GM19043 (cell line): ENCODE results near the gene PYHIN1.
A peak's percentile ranks its signal among the peaks of the same experiment; 100 is the strongest.
"Not testable (repeated sequence)": the region's sequence is repeated elsewhere in the genome, so short reads cannot be mapped to it uniquely, and the experiment has no call there.

Source experiments
- ATAC-seq: cut with Tn5 transposase; IDR thresholded peaks from one replicate; pipeline ENCODE4 v1.9.1; 2021; ENCODE audit warnings: low read depth; ENCODE audit not compliant: unreplicated experiment

Gene PYHIN1

DNA sequence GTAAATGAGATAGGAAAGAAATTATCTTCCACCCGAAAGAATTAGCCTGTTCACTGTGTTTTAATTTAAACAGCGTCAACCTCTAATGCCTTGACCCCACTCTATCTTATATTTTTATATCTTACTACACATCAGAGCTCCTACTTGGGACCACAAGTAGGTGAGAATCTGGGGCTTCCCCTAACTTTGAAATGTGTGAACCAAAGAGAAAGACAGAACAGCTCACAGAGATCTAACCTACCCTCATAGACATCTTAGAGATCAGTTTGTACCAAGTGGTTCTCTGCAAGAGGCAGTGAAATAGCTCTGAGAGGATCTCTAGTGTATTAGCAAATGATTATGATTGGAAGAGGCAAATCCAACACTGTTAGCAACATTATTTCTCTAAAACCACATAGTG is 47.4 kb downstream of the PYHIN1 start:
- no peak for ATAC-seq

DNA sequence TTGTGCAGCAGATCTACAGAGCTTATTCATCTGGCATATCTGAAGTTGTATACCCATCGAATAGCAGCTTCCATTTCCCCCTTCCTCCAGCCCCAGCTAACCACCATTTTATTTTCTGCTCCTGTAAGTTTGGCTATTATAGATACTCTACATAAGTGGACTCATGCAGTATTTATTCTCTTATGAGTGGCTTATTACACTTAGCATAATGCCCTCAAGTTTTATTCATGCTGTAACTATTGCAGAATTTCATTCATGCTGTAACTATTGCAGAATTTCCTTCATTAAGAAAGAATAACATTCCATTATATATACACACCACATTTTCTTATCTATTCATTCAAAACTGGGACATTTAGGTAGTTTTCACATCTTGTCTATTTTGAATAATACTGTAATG is 47.9 kb downstream of the PYHIN1 start:
- no peak for ATAC-seq

DNA sequence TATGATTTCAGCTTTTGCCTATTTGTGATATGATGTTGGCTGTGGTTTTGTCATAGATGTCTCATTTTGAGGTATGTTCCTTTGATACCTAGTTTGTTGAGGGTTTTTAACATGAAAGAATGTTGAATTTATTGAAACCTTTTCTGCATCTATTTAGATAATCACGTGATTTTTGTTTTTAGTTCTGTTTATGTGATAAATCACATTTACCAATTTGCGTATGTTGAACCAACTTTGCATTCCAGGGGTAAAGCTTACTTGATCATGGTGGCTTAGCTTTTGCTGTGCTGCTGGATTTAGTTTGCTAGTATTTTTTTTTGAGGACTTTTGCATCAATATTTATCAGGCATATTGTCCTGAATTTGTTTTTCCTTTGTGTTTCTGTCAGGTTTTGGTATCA is 51.9 kb downstream of the PYHIN1 start:
- ATAC-seq = no peak

DNA sequence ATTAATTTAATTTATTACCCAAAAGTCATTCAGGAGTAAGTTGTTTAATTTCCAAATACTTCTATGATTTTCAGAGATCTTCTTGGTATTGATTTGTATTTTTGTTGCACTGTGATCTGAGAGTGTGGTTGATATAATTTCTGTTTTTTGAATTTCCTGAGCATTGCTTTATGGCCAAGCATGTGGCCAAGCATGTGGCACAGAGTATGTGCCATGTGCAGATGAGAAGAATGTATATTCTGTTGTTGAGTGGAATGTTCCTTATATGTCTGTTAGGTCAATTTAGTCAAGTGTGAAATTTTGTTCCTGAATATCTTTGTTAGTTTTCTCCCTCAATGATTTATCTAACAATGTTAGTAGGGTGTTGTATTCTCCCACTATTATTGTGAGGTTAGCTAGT is 53.0 kb downstream of the PYHIN1 start:
- no peak for ATAC-seq

GRCh38 chr1:158989424-158989823 is 58.1 kb downstream of the PYHIN1 start:
- ATAC-seq = no peak

DNA sequence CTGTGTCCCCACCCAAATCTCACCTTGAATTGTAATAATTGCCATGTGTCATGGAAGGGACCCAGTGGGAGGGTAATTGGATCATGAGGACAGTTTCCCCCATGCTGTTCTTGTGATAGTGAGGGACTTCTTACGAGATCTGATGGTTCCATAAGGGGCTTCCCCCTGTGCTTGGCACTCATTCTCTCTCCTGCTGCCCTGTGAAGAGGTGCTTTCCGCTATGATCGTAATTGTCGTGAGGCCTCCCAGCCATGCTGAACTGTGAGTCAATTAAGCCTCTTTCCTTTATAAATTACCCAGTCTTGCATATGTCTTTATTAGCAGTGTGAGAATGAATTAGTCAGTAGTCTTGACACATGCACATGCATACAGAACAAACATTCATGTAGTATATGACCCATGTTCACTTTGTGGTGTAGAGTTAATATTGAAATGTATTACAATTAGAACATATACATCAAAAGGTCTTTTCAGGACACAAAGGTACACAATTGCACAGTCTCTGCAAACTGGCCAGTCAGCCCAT is 61.5 kb downstream of the PYHIN1 start:
- no peak for ATAC-seq

DNA sequence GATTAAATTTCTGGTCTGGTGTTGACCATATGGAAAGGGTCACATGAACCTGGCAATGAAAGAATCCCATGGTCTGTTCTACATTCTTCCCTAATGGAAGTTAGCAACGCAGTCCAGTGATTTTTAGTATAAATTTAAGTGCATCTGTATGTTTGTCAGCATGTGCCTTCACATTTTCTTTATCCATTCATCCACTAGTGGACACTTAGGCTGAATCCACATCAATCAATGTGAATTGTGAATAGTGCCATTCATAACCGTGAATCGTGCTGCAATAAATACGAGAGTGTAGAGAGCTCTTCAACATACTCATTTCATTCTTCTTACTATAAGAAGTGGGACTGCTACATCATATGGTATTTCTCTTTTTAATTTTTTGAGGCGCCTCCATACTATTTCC is 65.6 kb downstream of the PYHIN1 start:
- ATAC-seq = no peak

DNA sequence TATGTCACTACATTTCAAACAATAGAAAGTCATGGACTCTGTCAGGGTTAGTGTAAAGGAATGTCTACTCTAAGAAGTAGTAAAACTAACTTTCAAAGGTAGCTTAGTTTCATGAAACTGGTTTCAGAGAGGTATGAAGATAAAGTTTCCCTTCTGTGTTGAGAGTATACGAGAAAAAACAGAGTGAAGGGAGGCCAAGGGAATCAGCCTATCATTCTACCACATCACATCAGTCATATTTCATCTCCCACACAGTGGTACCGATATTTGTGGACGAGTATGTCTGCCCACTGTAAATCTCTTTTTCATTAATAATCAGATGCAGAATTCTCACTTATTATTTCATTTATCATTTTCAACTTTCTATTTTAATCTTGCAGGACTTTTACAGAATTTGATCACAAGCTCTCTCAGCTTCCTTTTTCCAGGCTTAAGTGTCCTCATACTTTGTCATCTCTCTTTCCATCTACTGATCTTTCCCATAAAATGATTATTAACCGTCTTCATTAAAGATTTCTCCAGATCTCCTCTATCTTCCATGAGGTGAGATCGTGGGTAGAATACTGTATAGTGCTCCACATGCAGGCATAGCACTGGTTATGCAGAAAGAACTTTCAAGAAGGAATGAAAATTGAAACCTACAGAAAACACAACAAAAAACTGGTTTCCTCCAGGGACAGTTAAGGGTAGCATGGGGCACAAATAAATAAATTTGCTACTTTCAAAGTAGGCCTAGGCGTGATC is 66.9 kb downstream of the PYHIN1 start:
- ATAC-seq = peak; percentile 28

GRCh38 chr1:158998781-158999161 is 67.4 kb downstream of the PYHIN1 start:
- ATAC-seq = peak; percentile 52

GRCh38 chr1:158999316-159000069 is 68.1 kb downstream of the PYHIN1 start:
- ATAC-seq = no peak

- ATAC-seq = no peak
These were observed 68.7 kb downstream of the PYHIN1 start for GRCh38 chr1:159000070-159000409.

GRCh38 chr1:159000625-159001024 is 69.3 kb downstream of the PYHIN1 start:
- ATAC-seq = no peak

DNA sequence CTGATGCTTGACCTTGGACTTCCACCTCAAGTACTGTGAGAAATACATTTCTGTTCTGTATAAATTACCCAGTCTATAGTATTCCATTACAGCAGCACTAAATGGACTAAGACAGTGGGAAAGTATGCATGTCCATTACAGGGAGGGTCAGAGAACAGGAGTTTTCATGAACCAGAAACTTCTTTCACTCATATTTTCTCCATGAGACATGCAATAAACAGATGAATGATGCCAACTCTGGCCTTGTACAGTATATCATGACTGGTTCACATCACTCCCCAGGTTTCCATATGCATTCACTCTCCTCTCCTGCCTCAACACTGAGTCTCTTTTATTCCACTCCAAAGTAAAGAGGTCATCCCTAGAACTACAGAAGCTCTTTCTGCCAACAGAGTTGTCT is 73.8 kb downstream of the PYHIN1 start:
- ATAC-seq = no peak

DNA sequence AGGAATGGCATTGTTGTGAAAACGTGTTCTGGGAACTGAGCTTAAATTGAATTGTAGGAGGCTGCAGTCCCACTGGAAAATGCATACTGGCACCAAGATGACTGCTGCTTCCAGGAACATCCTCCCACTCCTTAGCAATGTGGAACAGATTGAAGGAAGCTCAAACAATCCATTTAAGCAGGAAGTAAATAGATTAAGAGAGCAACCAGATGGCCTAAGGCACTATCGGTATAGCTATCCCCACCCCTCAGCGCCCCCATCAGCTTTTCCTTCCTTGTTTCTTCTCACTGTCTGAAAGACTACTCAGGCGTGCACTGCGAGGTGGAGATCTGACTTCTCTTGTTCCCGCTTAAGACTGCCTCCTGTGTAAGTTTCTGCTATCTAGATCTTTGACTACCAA is 74.3 kb downstream of the PYHIN1 start:
- ATAC-seq = no peak

GRCh38 chr1:159006210-159006807 is 75.0 kb downstream of the PYHIN1 start:
- not testable (repeated sequence) for ATAC-seq

GRCh38 chr1:159007726-159008125 is 76.4 kb downstream of the PYHIN1 start:
- no peak for ATAC-seq

GRCh38 chr1:159008744-159009188 is 77.4 kb downstream of the PYHIN1 start:
- ATAC-seq = peak; percentile 66

DNA sequence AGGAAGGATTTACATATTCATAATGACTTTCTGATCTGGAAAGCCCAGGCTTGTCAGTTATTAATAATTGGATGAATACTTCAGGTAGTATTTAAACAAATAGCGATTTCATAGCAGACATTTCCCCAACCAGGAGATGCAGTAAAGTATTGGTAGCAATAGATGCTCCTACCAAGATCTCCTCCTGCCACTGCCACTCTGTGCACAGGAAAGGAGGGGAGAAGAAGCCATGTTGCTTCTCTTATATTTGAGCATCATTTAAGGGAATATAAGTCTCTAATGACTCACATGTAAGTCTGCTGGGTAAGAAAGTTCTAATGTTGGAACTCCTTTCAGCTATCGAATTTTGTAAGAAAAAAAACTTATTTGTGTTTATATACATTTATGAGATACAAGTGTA is 77.9 kb downstream of the PYHIN1 start:
- ATAC-seq = no peak

- ATAC-seq = peak; percentile 57
These were observed 78.5 kb downstream of the PYHIN1 start, which contains the start of gene IFI16 for GRCh38 chr1:159009704-159010361. IFI16 (plus strand) TSS chr1:159009907; CDS start chr1:159014681, 4,774 bp downstream.

GRCh38 chr1:159010391-159010790 is 79.0 kb downstream of the PYHIN1 start:
- ATAC-seq = no peak

DNA sequence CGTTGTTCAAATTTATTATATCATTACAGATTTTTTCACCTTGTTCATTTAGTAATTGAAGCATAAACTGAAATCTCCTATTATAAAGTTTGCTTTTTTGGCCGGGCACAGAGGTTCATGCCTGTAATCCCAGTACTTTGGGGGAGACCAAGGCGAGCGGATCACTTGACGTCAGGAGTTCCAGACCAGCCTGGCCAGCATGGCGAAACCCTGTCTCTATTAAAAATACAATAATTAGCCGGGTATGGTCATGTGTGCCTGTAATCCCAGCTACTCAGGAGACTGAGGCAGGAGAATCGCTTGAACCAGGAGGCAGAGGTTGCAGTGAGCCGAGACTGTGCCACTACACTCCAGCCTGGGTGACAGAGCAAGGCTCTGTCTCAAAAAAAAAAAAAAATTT is 79.6 kb downstream of the PYHIN1 start:
- not testable (repeated sequence) for ATAC-seq
